Measurements from ENCODE around the gene KDM3A. TPM values are rescaled to one million over a fixed set of nuclear protein-coding genes. Genes with fewer than 3 reads are reported as not detected.

The KDM3A gene
- polyA plus RNA-seq, 1 donor from 2014 or later, result 51.2 TPM

- Histone ChIP-seq H2AFZ (ENCODE audit: low read depth, low read length) (no peak overlapping the region), H3K36me3 (ENCODE audit: insufficient read depth, low read length) (no peaks in the 10 kb centered on the region), H3K9ac (ENCODE audit: low read length) (no peak overlapping the region), H4K20me1 (ENCODE audit: insufficient read depth) (no peaks in the 10 kb centered on the region), H3F3A (ENCODE audit: insufficient read depth, low read length, poor library complexity, severe bottlenecking) (no peaks in the 10 kb centered on the region), H3K4me2 (ENCODE audit: low read length) (no peak overlapping the region), H3K9me2 (ENCODE audit: insufficient read depth, low read length) (no peaks in the 10 kb centered on the region), H3K27me3 (ENCODE audit: insufficient read depth, low read depth, low read length) (no peaks in the 10 kb centered on the region), H3K27ac (ENCODE audit: low read length) (no peak overlapping the region), H3K79me2 (replicated peaks; ENCODE audit: insufficient read depth, low read length) (no peaks in the 10 kb centered on the region), H3K4me3 (ENCODE audit: low read length) (no peak overlapping the region), H3K9me3 (ENCODE audit: low read length) (no peaks in the 10 kb centered on the region)
- no peak for TF ChIP-seq POLR2AphosphoS5 (IDR thresholded peaks at IDR 0.05)
- TF ChIP-seq EZH2 (IDR thresholded peaks at IDR 0.05; ENCODE audit: borderline replicate concordance, insufficient read depth, low read length, poor library complexity, severe bottlenecking), result no peak
- TF ChIP-seq TAF1 (IDR thresholded peaks at IDR 0.05; ENCODE audit: low read depth), result no peak
- no peak for TF ChIP-seq MXI1 (conservative IDR thresholded peaks at IDR 0.05; ENCODE audit: poor library complexity, severe bottlenecking)
- TF ChIP-seq, protein P1, sequence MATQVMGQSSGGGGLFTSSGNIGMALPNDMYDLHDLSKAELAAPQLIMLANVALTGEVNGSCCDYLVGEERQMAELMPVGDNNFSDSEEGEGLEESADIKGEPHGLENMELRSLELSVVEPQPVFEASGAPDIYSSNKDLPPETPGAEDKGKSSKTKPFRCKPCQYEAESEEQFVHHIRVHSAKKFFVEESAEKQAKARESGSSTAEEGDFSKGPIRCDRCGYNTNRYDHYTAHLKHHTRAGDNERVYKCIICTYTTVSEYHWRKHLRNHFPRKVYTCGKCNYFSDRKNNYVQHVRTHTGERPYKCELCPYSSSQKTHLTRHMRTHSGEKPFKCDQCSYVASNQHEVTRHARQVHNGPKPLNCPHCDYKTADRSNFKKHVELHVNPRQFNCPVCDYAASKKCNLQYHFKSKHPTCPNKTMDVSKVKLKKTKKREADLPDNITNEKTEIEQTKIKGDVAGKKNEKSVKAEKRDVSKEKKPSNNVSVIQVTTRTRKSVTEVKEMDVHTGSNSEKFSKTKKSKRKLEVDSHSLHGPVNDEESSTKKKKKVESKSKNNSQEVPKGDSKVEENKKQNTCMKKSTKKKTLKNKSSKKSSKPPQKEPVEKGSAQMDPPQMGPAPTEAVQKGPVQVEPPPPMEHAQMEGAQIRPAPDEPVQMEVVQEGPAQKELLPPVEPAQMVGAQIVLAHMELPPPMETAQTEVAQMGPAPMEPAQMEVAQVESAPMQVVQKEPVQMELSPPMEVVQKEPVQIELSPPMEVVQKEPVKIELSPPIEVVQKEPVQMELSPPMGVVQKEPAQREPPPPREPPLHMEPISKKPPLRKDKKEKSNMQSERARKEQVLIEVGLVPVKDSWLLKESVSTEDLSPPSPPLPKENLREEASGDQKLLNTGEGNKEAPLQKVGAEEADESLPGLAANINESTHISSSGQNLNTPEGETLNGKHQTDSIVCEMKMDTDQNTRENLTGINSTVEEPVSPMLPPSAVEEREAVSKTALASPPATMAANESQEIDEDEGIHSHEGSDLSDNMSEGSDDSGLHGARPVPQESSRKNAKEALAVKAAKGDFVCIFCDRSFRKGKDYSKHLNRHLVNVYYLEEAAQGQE (IDR thresholded peaks at IDR 0.05; ENCODE audit: borderline replicate concordance), result no peak
- TF ChIP-seq CTCF (IDR thresholded peaks at IDR 0.05; ENCODE audit: poor library complexity, severe bottlenecking), result no peak
- no peak for TF ChIP-seq SMC3 (conservative IDR thresholded peaks at IDR 0.05; ENCODE audit: poor library complexity)
- no peak for TF ChIP-seq EP300 (conservative IDR thresholded peaks at IDR 0.05; ENCODE audit: poor library complexity, severe bottlenecking)
- no peak for TF ChIP-seq RAD21 (conservative IDR thresholded peaks at IDR 0.05)
Observed at GRCh38 chr2:86400321-86400720, 40.9 kb upstream of the KDM3A start.

DNA sequence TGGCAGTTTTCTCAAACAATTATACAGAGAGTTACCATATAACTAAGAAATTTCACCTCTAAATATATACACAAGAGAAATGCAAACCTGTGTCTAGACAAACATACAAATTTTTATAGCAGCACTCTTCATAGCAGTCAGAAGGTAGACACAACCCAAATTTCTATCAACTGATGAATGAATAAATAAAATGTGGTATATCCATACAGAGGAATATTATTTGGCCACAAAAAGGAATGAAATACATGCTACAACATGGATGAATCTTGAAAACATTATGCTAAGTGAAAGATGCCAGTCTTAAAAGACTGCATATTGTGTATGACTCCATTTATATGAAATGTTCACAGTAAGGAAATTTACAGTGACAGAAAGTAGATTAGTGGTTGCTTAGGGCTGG lies 30.6 kb upstream of the KDM3A start:
- H3K9me3 ChIP-seq (ENCODE audit: low read length), result no peaks in the 10 kb centered on the region
- H3K9ac ChIP-seq (ENCODE audit: low read length), result no peak overlapping the region
- no peaks in the 10 kb centered on the region for H4K20me1 ChIP-seq (ENCODE audit: insufficient read depth)
- H3F3A ChIP-seq (ENCODE audit: insufficient read depth, low read length, poor library complexity, severe bottlenecking), result no peaks in the 10 kb centered on the region
- TF ChIP-seq, protein P1 (IDR thresholded peaks at IDR 0.05; ENCODE audit: borderline replicate concordance), result no peak
- no peak for TF ChIP-seq CTCF (IDR thresholded peaks at IDR 0.05; ENCODE audit: poor library complexity, severe bottlenecking)
- TF ChIP-seq EZH2 (IDR thresholded peaks at IDR 0.05; ENCODE audit: borderline replicate concordance, insufficient read depth, low read length, poor library complexity, severe bottlenecking), result no peak
- TF ChIP-seq EP300 (conservative IDR thresholded peaks at IDR 0.05; ENCODE audit: poor library complexity, severe bottlenecking), result no peak
- no peak for TF ChIP-seq SMC3 (conservative IDR thresholded peaks at IDR 0.05; ENCODE audit: poor library complexity)
- no peak for TF ChIP-seq TAF1 (IDR thresholded peaks at IDR 0.05; ENCODE audit: low read depth)
- TF ChIP-seq MXI1 (conservative IDR thresholded peaks at IDR 0.05; ENCODE audit: poor library complexity, severe bottlenecking), result no peak
- no peak for TF ChIP-seq POLR2AphosphoS5 (IDR thresholded peaks at IDR 0.05)
- TF ChIP-seq RAD21 (conservative IDR thresholded peaks at IDR 0.05), result no peak
- no peak overlapping the region for H3K27ac ChIP-seq (ENCODE audit: low read length)
- no peaks in the 10 kb centered on the region for H3K79me2 ChIP-seq (replicated peaks; ENCODE audit: insufficient read depth, low read length)
- H3K27me3 ChIP-seq (ENCODE audit: insufficient read depth, low read depth, low read length), result no peaks in the 10 kb centered on the region
- H3K36me3 ChIP-seq (ENCODE audit: insufficient read depth, low read length), result no peaks in the 10 kb centered on the region
- H3K4me3 ChIP-seq (ENCODE audit: low read length), result no peak overlapping the region
- H3K4me2 ChIP-seq (ENCODE audit: low read length), result no peak overlapping the region
- H3K9me2 ChIP-seq (ENCODE audit: insufficient read depth, low read length), result no peaks in the 10 kb centered on the region
- H2AFZ ChIP-seq (ENCODE audit: low read depth, low read length), result no peak overlapping the region
